Measurements from ENCODE around the gene COX15.

- TF ChIP-seq CTCF (IDR thresholded peaks at IDR 0.05) (no peak), ZMAT4 (CRISPR knock-in tag; IDR thresholded peaks at IDR 0.05) (no peak), E2F4 (CRISPR knock-in tag; IDR thresholded peaks at IDR 0.05; ENCODE audit: borderline replicate concordance, low read depth) (no peak), GRHL2 (CRISPR knock-in tag; IDR thresholded peaks at IDR 0.05; ENCODE audit: insufficient replicate concordance, severe bottlenecking) (no peak), AFF4 (CRISPR knock-in tag; IDR thresholded peaks at IDR 0.05; ENCODE audit: borderline replicate concordance) (no peak), TCF7 (CRISPR knock-in tag; IDR thresholded peaks at IDR 0.05; ENCODE audit: low read depth) (no peak), ZNF317 (CRISPR knock-in tag; IDR thresholded peaks at IDR 0.05; ENCODE audit: borderline replicate concordance, low read depth) (no peak), KAT7 (CRISPR knock-in tag; IDR thresholded peaks at IDR 0.05; ENCODE audit: borderline replicate concordance) (no peak), FOXJ3 (CRISPR knock-in tag; IDR thresholded peaks at IDR 0.05; ENCODE audit: borderline replicate concordance) (no peak), STAT6 (CRISPR knock-in tag; conservative IDR thresholded peaks at IDR 0.05; ENCODE audit: low read depth) (no peak), ELF4 (CRISPR knock-in tag; IDR thresholded peaks at IDR 0.05; ENCODE audit: low read depth) (no peak), ATF2 (CRISPR knock-in tag; IDR thresholded peaks at IDR 0.05; ENCODE audit: borderline replicate concordance, low read depth) (no peak)
Observed at GRCh38 chr10:99740933-99741559, 9.1 kb upstream of the COX15 start.
